Neuronal stem cell (in vitro differentiated cells): ENCODE results near the gene FOXA3.

Source experiments
- DNase-seq: peaks from one replicate; pipeline ENCODE4 v3.0.0-alpha.2; 2013; ENCODE audit warnings: low spot score
- H2AFZ ChIP-seq: one replicate; pipeline ENCODE4 v1.6.1; 2013; ENCODE audit warnings: mild to moderate bottlenecking, low read length, inconsistent platforms
- H2AK5ac ChIP-seq: 2 replicates; pipeline ENCODE4 v1.6.1; 2013; ENCODE audit warnings: low read depth, mild to moderate bottlenecking, inconsistent platforms, low read length, moderate library complexity, mixed read lengths
- H2BK120ac ChIP-seq: 2 replicates; pipeline ENCODE4 v1.6.1; 2013; ENCODE audit warnings: low read depth, mild to moderate bottlenecking, inconsistent platforms, low read length, moderate library complexity, mixed read lengths
- H2BK12ac ChIP-seq: one replicate; pipeline ENCODE4 v1.6.1; 2013; ENCODE audit warnings: low read length, inconsistent platforms
- H2BK15ac ChIP-seq: 2 replicates; pipeline ENCODE4 v1.6.1; 2013; ENCODE audit warnings: mild to moderate bottlenecking, low read length, inconsistent platforms, mixed read lengths
- H2BK5ac ChIP-seq: one replicate; pipeline ENCODE4 v1.6.1; 2013; ENCODE audit warnings: inconsistent platforms, mild to moderate bottlenecking, low read length, moderate library complexity
- H3K14ac ChIP-seq: one replicate; pipeline ENCODE4 v1.6.1; 2013; ENCODE audit warnings: low read length, inconsistent platforms
- H3K18ac ChIP-seq: 2 replicates; pipeline ENCODE4 v1.6.1; 2013; ENCODE audit warnings: low read length, inconsistent platforms
- H3K23ac ChIP-seq: 2 replicates; pipeline ENCODE4 v1.6.1; 2013; ENCODE audit warnings: low read depth, mild to moderate bottlenecking, mixed read lengths, low read length, inconsistent platforms; ENCODE audit not compliant: poor library complexity
- H3K27ac ChIP-seq: replicated peaks from 3 replicates; pipeline ENCODE4 v1.5.1; 2013; ENCODE audit warnings: low read length, inconsistent platforms
- H3K27me3 ChIP-seq, 3 experiments: 2 replicates each; pipeline ENCODE4 v1.6.1; 2013; ENCODE audit warnings: low read length in 3 of 3, mild to moderate bottlenecking in 2 of 3, inconsistent platforms in 1 of 3, low read depth in 1 of 3, mixed read lengths in 1 of 3, moderate library complexity in 1 of 3; ENCODE audit not compliant: control insufficient read depth in 3 of 3, insufficient read depth in 3 of 3
- H3K36me3 ChIP-seq, 2 donors: replicated peaks in 1 of 2; 2 replicates each; pipeline ENCODE4 v1.6.1; 2013; ENCODE audit warnings: low read length in 2 of 2; ENCODE audit not compliant: control insufficient read depth in 2 of 2, insufficient read depth in 2 of 2
- H3K4ac ChIP-seq: 2 replicates; pipeline ENCODE4 v1.6.1; 2013; ENCODE audit warnings: inconsistent platforms, mild to moderate bottlenecking, low read length, moderate library complexity
- H3K4me1 ChIP-seq, 2 donors: 1 replicate in 1 of 2; 2 replicates in 1 of 2; pipeline ENCODE4 v1.6.1; 2013; ENCODE audit warnings: low read length in 2 of 2, low read depth in 1 of 2; ENCODE audit not compliant: control insufficient read depth in 2 of 2, insufficient read depth in 1 of 2
- H3K4me2 ChIP-seq: one replicate; pipeline ENCODE4 v1.6.1; 2013; ENCODE audit warnings: mild to moderate bottlenecking, low read length, inconsistent platforms; ENCODE audit not compliant: insufficient read depth, poor library complexity, severe bottlenecking
- H3K4me3 ChIP-seq, 2 donors: 2 replicates each; pipeline ENCODE4 v1.5.1; 2013; ENCODE audit warnings: low read length in 2 of 2, mild to moderate bottlenecking in 2 of 2, inconsistent platforms in 1 of 2, moderate library complexity in 1 of 2
- H3K79me1 ChIP-seq: one replicate; pipeline ENCODE4 v1.6.1; 2013; ENCODE audit warnings: low read depth, mild to moderate bottlenecking, inconsistent platforms, low read length, moderate library complexity
- H3K9ac ChIP-seq: one replicate; pipeline ENCODE4 v1.6.1; 2013; ENCODE audit warnings: mild to moderate bottlenecking, low read depth, low read length, inconsistent platforms; ENCODE audit not compliant: poor library complexity
- H3K9me3 ChIP-seq, 2 donors: replicated peaks in 1 of 2; 2 replicates each; pipeline versions ENCODE3 to v1.6.1; 2013; ENCODE audit warnings: low read length in 2 of 2, mild to moderate bottlenecking in 2 of 2, inconsistent platforms in 1 of 2, low read depth in 1 of 2, mixed read lengths in 1 of 2, moderate library complexity in 1 of 2; ENCODE audit not compliant: control insufficient read depth in 2 of 2, insufficient read depth in 1 of 2
- H4K8ac ChIP-seq: one replicate; pipeline ENCODE4 v1.6.1; 2013; ENCODE audit warnings: low read depth, mild to moderate bottlenecking, inconsistent platforms, low read length, moderate library complexity
- H4K91ac ChIP-seq: one replicate; pipeline ENCODE4 v1.6.1; 2013; ENCODE audit warnings: low read length, low read depth, mild to moderate bottlenecking, inconsistent platforms; ENCODE audit not compliant: poor library complexity
- WGBS, 2 donors: extraction: QIAGEN DNeasy Blood & Tissue Kit; methylation state at CpG; one replicate each; pipeline ENCODE4 v1.1.7; 2013; ENCODE audit warnings: missing lambda C conversion rate in 2 of 2, mixed read lengths in 1 of 2; ENCODE audit not compliant: insufficient read length in 2 of 2, insufficient replicate concordance in 1 of 2; ENCODE audit errors: extremely low coverage in 2 of 2; 5-methylcytosine and 5-hydroxymethylcytosine counted together

FOXA3 gene

DNA sequence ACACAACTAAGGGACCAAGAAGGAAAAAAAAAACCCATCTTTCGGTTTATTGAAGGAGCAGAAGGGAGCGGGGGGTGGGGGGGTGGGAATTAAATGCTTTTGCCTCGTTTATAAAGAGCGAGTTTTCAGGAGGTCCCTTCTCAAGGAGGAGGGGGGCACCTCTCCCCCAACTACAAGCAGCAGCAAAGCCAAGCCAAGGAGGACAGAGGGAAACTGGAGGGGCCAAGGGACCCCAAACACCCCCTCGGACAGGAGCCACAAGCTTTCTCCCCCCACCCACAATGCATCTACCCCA, 19.4 kb downstream of the FOXA3 start:
- no peak overlapping the region for H2BK15ac ChIP-seq
- no peak overlapping the region for H3K27ac ChIP-seq
- WGBS, 2 donors = no CpG with 5 or more reads among the region's 5 CpGs
- H3K27me3 ChIP-seq = no peaks in the 10 kb centered on the region
- H3K9ac ChIP-seq = no peak overlapping the region
- peaks cover 11 to 18% of the 10 kb centered on the region in 2 donors for H3K4me1 ChIP-seq
- H3K18ac ChIP-seq = no peak overlapping the region
- H2AFZ ChIP-seq = no peak overlapping the region
- H2BK120ac ChIP-seq = no peak overlapping the region
- H3K79me1 ChIP-seq = peaks cover 13% of the 10 kb centered on the region
- no peak overlapping the region for H4K91ac ChIP-seq
- H3K14ac ChIP-seq = no peak overlapping the region
- H3K4me2 ChIP-seq = no peak overlapping the region
- peaks cover 0 to 4% of the 10 kb centered on the region in 2 donors for H3K9me3 ChIP-seq
- H3K4ac ChIP-seq = no peak overlapping the region
- H2AK5ac ChIP-seq = no peak overlapping the region
- no peak overlapping the region for H4K8ac ChIP-seq
- peak overlapping the region; percentile 98 for H3K23ac ChIP-seq
- no peak overlapping the region for H2BK12ac ChIP-seq
- H3K4me3 ChIP-seq = peak overlapping the region in 1 of 2 donors; percentile 2
- H3K36me3 ChIP-seq = peaks cover 8 to 21% of the 10 kb centered on the region in 2 donors
- no peak for DNase-seq
- H2BK5ac ChIP-seq = no peak overlapping the region

DNA sequence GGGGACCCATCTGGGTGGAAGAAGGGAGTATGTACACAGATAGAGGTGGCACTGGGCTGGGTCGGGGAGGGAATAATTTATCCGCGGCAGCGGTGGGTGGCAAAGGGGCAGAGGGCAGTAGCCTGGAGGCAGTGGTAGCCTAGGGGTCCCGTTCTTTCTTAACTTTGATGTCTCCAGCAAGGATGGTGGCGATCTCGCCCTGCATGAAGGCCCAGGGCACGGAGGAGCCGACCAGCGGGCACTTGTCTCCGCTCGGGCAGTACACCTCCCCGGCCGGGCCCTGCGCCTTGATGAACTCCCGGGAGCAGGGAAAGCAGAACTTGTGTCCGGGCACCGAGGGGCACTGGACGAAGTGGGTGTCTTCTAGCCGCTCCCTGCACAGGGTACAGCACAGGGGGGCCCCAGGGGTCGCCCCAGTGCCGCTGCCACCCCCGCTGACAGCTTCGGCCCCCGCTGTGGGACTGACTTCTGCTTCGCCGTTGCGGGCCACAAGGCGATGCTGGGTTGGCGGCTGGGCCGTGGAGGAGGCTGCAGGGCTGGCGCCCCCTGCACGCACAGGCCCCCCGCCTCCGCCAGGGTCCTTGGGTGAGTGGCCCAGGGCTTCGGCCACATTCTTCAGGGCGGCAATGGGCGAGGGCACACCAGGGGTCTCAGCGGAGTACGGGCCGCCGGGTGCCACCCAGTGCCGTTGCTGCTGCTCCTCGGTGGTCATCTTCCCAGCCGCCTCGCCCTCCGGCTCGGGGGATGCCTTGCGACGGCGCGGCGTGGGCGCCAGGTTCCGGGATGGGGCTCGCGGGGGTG, 20.0 kb downstream of the FOXA3 start:
- Histone ChIP-seq H3K9me3 (peaks cover 0 to 4% of the 10 kb centered on the region in 2 donors), H3K27me3 (no peaks in the 10 kb centered on the region), H3K23ac (peak overlapping the region; percentile 98), H3K14ac (no peak overlapping the region), H3K4me2 (no peak overlapping the region), H3K18ac (peak overlapping the region; percentile 17), H2BK12ac (no peak overlapping the region), H3K79me1 (peaks cover 13% of the 10 kb centered on the region), H4K91ac (no peak overlapping the region), H2BK5ac (peak overlapping the region; percentile 24), H3K4ac (no peak overlapping the region), H2BK120ac (no peak overlapping the region), H4K8ac (no peak overlapping the region), H3K4me1 (peaks cover 8 to 18% of the 10 kb centered on the region in 2 donors), H2AFZ (no peak overlapping the region), H2AK5ac (peak overlapping the region; percentile 96), H3K9ac (no peak overlapping the region), H2BK15ac (no peak overlapping the region), H3K4me3 (peak overlapping the region in 1 of 2 donors; percentile 2), H3K36me3 (peaks cover 8 to 21% of the 10 kb centered on the region in 2 donors), H3K27ac (no peak overlapping the region)
- DNase-seq = no peak
- WGBS, 2 donors = no CpG with 5 or more reads among the region's 57 CpGs

DNA sequence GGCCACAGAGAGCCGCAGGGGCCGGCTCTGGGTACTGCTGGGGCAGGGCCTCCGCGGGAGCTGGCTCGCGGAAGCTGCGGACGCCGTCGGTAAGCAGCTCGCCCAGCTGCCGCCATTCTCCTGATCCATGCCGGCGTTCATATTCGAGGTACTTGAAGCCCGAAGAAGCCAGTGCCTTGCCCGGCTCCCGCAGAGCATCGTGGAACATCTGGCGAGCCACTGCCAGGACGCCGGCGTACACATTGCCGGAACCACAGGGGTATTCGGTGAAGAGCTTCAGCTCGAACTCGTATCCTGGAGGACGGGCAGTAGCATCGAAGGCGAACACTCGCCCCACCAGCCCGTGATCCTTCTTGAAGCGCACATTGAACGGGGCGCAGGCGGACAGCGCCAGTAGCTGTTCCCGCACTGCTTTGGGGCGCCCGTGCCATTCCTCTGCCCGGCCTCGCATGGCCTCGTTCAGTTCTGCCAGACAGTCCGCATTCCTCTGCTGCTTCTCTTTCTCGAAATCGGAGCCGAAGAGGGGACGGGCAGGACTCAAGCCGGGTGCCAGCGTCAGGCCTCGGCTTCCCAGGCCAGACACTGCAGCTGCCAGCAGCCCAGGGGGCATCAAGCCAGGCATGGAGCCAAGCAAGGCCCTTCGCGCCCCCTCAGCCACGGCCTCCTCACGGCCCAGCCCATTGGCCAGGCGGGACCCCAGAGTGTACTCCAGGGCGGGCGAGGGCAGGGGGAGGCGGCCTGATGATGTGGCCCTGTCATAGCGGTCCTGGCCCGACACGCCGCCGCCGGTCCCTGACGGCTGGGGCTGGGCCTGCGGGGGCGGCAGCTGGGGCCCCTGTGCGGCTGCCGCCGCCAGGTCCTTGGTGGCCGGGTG, 20.8 kb downstream of the FOXA3 start:
- Histone ChIP-seq H3K18ac (no peak overlapping the region), H2BK5ac (peak overlapping the region; percentile 75), H3K4me2 (peak overlapping the region; percentile 94), H3K4me1 (peaks cover 8 to 18% of the 10 kb centered on the region in 2 donors), H4K91ac (peak overlapping the region; percentile 24), H2AFZ (peak overlapping the region; percentile 93), H3K9ac (peak overlapping the region; percentile 97), H3K9me3 (peaks cover 0 to 4% of the 10 kb centered on the region in 2 donors), H4K8ac (no peak overlapping the region), H3K27ac (peak overlapping the region; percentile 6), H2BK15ac (no peak overlapping the region), H3K36me3 (peaks cover 8 to 21% of the 10 kb centered on the region in 2 donors), H3K14ac (no peak overlapping the region), H3K27me3 (no peaks in the 10 kb centered on the region), H2AK5ac (peak overlapping the region; percentile 96), H2BK12ac (peak overlapping the region; percentile 58), H3K4me3 (peak overlapping the region; percentile 89 to 98), H3K23ac (peak overlapping the region; percentile 98), H3K79me1 (peaks cover 13% of the 10 kb centered on the region), H3K4ac (no peak overlapping the region), H2BK120ac (no peak overlapping the region)
- WGBS, 2 donors = no CpG with 5 or more reads among the region's 72 CpGs
- no peak for DNase-seq
